Suprapubic skin (tissue), 4 donors: ENCODE data around the gene NTHL1. TPM values are rescaled to one million over a fixed set of nuclear protein-coding genes. Genes with fewer than 3 reads are reported as not detected.
A peak's percentile ranks its signal among the peaks of the same experiment; 100 is the strongest.

Source experiments
- DNase-seq, 2 donors: peaks; one replicate each; pipeline ENCODE4 v3.0.0-alpha.2; 2019; ENCODE audit warnings: low spot score in 2 of 2
- H3K27ac ChIP-seq: fragments of 200-600 bp; sonication (generic); one replicate; pipeline ENCODE4 v1.5.1; 2019
- H3K27me3 ChIP-seq: fragments of 200-600 bp; sonication (generic); one replicate; pipeline ENCODE4 v1.5.1; 2019
- H3K36me3 ChIP-seq: fragments of 200-600 bp; sonication (generic); one replicate; pipeline ENCODE4 v1.5.1; 2019
- H3K4me1 ChIP-seq: fragments of 200-600 bp; sonication (generic); one replicate; pipeline ENCODE4 v1.5.1; 2019
- H3K4me3 ChIP-seq: fragments of 200-600 bp; sonication (generic); one replicate; pipeline ENCODE4 v1.5.1; 2019; ENCODE audit warnings: mild to moderate bottlenecking
- H3K9me3 ChIP-seq: fragments of 200-600 bp; sonication (generic); one replicate; pipeline ENCODE4 v1.5.1; 2019
- EP300 ChIP-seq: sonication (generic); formaldehyde crosslinking; IDR thresholded peaks from one replicate; pipeline ENCODE4 v1.6.1; 2017; ENCODE audit warnings: antibody characterized with exemption
- POLR2A ChIP-seq, 2 donors: fragments of 450-650 bp; IDR thresholded peaks; one replicate each; pipeline ENCODE4 v1.6.1; 2017; ENCODE audit warnings: antibody characterized with exemption in 2 of 2, mild to moderate bottlenecking in 2 of 2, moderate library complexity in 2 of 2
- POLR2AphosphoS5 ChIP-seq, 3 donors: sonication (generic); formaldehyde crosslinking; IDR thresholded peaks; one replicate each; pipeline ENCODE4 v1.6.1; 2017; ENCODE audit warnings: antibody characterized with exemption in 3 of 3
- WGBS: methylation state at CpG from one replicate; pipeline ENCODE4 v1.1.5; 2018; 5-methylcytosine and 5-hydroxymethylcytosine counted together
- total RNA-seq, 4 donors: library from RNA; depleted of rRNA; stranded (reverse); fragments of >200 nt; gene quantifications; one replicate each; pipeline ENCODE4 v1.1.0, GENCODE V29; 2016
- TF ChIP-seq, protein P1 (sequence below), 2 donors: fragments of 200-600 bp in 1 of 2; fragments of 450-650 bp in 1 of 2; sonication (generic) in 1 of 2; IDR thresholded peaks; one replicate each; pipeline ENCODE4 v1.5.1; 2016 to 2019; ENCODE audit warnings: antibody characterized with exemption in 2 of 2, mild to moderate bottlenecking in 1 of 2, moderate library complexity in 1 of 2

NTHL1 gene
- total RNA-seq, 4 donors from 2014 or later = 15.9 to 40.5 (median 20.9) TPM

DNA sequence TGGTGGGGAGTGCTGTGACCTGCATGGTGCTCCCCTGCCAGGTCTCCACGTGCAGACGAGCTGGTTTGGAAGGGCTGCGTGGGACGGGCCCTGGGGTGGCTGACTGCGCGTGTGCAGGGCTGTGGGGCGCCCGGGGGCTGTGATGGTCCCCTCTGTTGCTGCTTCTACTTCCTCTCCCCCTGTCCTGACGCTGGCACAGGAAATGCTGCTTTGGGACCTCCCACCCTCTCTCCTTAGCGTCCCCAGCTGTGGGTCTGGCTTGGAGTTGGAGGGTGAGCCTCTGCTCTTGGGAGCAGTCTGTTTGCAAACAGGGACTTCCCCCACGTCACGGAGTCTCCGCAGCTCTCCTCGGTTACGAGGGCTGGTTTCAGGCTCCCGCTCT, 35.3 kb upstream of the NTHL1 start:
- Histone ChIP-seq H3K36me3 (peaks cover 86% of the 10 kb centered on the region), H3K9me3 (no peaks in the 10 kb centered on the region), H3K4me1 (peaks cover 50% of the 10 kb centered on the region), H3K4me3 (no peak overlapping the region), H3K27ac (peak overlapping the region; percentile 30), H3K27me3 (no peaks in the 10 kb centered on the region)
- TF ChIP-seq EP300 = no peak
- no peak for TF ChIP-seq POLR2AphosphoS5 (IDR thresholded peaks at IDR 0.05)
- no peak for TF ChIP-seq POLR2A (IDR thresholded peaks at IDR 0.05)
- 60% methylated on average over 1 of the region's 16 CpGs for whole genome bisulfite sequencing
- DNase-seq = no peak

DNA sequence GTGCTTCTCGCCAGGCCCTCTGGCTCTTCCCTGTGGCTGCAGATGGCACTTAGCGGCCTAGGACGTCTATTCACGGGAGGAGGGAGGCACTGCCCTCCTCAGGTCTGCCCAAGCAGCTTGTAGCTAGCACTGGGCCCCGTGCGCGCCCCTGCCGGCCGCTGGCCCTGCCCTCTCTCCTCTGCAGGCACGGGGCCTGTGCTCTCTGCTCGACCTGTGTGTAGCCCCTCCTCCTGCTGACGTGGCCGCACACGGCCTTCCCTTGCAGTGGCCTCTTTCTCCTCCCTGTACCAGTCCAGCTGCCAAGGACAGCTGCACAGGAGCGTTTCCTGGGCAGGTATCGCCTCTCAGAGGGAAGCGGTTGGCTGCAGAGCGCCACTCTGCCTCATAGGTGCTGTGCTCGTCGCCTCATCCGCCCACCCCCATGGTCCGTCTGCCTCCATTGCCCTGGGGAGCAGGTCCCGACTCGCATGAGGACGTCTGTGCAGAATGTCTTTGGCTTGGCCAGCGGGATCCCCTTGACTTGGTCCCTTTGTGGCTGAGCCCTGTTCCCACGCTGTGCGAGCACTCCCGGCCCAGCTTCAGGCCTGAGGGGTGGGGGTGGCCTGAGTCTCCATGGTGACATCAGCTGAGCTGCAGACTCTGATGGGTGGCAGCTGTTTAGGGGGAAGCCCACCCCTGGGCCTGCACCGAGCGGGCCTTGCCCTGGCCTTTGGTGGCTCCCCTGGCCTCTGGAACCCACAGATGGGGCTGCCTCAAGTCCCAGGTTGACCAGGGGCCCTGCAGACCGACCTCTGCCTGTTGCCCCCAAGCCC, 34.7 kb upstream of the NTHL1 start:
- H3K4me1 ChIP-seq = peaks cover 44% of the 10 kb centered on the region
- peaks cover 84% of the 10 kb centered on the region for H3K36me3 ChIP-seq
- TF ChIP-seq POLR2AphosphoS5 (IDR thresholded peaks at IDR 0.05) (no peak), EP300 (no peak), POLR2A (IDR thresholded peaks at IDR 0.05) (no peak)
- TF ChIP-seq, protein P1, sequence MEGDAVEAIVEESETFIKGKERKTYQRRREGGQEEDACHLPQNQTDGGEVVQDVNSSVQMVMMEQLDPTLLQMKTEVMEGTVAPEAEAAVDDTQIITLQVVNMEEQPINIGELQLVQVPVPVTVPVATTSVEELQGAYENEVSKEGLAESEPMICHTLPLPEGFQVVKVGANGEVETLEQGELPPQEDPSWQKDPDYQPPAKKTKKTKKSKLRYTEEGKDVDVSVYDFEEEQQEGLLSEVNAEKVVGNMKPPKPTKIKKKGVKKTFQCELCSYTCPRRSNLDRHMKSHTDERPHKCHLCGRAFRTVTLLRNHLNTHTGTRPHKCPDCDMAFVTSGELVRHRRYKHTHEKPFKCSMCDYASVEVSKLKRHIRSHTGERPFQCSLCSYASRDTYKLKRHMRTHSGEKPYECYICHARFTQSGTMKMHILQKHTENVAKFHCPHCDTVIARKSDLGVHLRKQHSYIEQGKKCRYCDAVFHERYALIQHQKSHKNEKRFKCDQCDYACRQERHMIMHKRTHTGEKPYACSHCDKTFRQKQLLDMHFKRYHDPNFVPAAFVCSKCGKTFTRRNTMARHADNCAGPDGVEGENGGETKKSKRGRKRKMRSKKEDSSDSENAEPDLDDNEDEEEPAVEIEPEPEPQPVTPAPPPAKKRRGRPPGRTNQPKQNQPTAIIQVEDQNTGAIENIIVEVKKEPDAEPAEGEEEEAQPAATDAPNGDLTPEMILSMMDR (IDR thresholded peaks at IDR 0.05) = no peak
- H3K27me3 ChIP-seq = no peaks in the 10 kb centered on the region
- WGBS = 77% methylated on average over 21 of the region's 32 CpGs
- H3K4me3 ChIP-seq = no peak overlapping the region
- peak overlapping the region; percentile 30 for H3K27ac ChIP-seq
- no peak for DNase-seq
- H3K9me3 ChIP-seq = no peaks in the 10 kb centered on the region

DNA sequence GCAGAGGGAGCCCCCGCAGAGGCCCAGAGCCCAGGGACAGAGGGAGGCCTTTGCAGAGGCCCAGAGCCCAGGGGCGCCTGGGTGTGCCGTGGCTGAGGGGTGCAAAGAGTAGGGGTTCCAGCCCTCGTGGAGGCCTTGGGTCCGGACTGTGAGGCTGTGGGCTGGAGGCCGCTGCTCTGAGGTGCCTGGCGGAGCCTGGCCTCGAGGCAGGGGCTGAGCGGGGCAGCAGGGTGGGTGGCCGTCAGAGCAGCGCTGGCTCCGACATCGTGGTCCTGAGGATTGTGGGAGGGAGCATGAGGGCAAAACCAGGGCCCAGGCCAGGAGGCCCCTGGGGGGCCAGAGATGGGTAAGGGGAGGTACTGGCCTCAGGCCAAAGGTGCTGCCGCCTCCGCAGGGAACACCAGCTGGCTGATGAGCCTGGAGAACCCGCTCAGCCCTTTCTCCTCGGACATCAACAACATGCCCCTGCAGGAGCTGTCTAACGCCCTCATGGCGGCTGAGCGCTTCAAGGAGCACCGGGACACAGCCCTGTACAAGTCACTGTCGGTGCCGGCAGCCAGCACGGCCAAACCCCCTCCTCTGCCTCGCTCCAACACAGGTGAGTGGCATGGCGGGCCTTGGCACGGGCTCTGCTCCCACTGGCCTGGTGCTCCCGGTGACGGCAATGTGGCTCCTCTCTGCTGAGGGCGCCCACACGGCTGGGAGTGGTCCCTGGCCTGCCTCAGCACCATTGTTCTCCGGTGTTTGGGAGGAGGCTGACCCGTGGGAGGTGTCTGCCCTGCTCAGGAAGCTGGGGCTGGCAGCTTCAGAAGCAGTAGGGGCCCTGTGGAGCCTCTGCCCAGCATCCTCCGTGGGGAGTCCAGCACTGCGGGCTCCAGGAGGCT, 33.8 kb upstream of the NTHL1 start:
- Histone ChIP-seq H3K4me1 (peaks cover 37% of the 10 kb centered on the region), H3K36me3 (peaks cover 88% of the 10 kb centered on the region), H3K27ac (peak overlapping the region; percentile 30), H3K4me3 (no peak overlapping the region), H3K27me3 (no peaks in the 10 kb centered on the region), H3K9me3 (no peaks in the 10 kb centered on the region)
- no peak for DNase-seq
- WGBS = 92% methylated on average over 13 of the region's 35 CpGs
- TF ChIP-seq, protein P1 (IDR thresholded peaks at IDR 0.05) = no peak
- no peak for TF ChIP-seq EP300
- no peak for TF ChIP-seq POLR2AphosphoS5 (IDR thresholded peaks at IDR 0.05)
- no peak for TF ChIP-seq POLR2A (IDR thresholded peaks at IDR 0.05)

DNA sequence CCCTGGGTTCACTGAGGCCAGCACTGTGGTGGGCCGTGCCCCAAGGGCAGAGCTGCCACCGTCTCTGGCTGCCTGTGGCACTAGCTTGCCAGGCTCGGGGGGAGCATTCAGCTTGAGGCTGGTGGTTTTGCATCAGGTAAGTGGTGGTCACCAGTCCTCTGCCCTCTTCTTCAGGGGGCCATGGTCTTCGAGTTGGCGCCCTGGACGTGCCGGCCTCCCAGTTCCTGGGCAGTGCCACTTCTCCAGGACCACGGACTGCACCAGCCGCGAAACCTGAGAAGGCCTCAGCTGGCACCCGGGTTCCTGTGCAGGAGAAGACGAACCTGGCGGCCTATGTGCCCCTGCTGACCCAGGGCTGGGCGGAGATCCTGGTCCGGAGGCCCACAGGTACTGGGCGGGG, 32.4 kb upstream of the NTHL1 start:
- WGBS = no CpG with 5 or more reads among the region's 16 CpGs
- Histone ChIP-seq H3K4me3 (no peak overlapping the region), H3K4me1 (peaks cover 24% of the 10 kb centered on the region), H3K27me3 (no peaks in the 10 kb centered on the region), H3K9me3 (no peaks in the 10 kb centered on the region), H3K27ac (no peak overlapping the region), H3K36me3 (peaks cover 86% of the 10 kb centered on the region)
- DNase-seq = no peak
- TF ChIP-seq POLR2AphosphoS5 (IDR thresholded peaks at IDR 0.05) (no peak), EP300 (no peak), POLR2A (IDR thresholded peaks at IDR 0.05) (no peak)
- TF ChIP-seq, protein P1 (IDR thresholded peaks at IDR 0.05) = no peak

DNA sequence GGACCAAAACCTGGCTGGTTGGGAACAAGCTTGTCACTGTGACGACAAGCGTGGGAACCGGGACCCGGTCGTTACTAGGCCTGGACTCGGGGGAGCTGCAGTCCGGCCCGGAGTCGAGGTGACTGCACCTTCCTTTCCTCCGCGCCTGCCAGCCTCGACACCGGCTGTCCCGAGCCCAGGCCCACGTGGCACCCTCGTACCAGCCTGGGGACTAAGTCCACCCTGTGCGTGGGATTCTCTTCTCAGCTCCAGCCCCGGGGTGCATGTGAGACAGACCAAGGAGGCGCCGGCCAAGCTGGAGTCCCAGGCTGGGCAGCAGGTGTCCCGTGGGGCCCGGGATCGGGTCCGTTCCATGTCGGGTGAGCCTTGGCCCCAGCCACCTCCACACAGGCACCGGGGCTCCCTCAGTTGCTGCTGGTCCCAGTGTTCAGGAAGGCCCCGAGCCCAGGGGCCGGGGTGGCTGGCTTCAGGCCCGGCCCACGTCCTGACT, 31.7 kb upstream of the NTHL1 start:
- Histone ChIP-seq H3K36me3 (peaks cover 86% of the 10 kb centered on the region), H3K27ac (no peak overlapping the region), H3K4me3 (no peak overlapping the region), H3K27me3 (no peaks in the 10 kb centered on the region), H3K4me1 (peaks cover 24% of the 10 kb centered on the region), H3K9me3 (no peaks in the 10 kb centered on the region)
- no peak for DNase-seq
- TF ChIP-seq, protein P1 (IDR thresholded peaks at IDR 0.05) = no peak
- TF ChIP-seq POLR2A (IDR thresholded peaks at IDR 0.05) = no peak
- no peak for TF ChIP-seq POLR2AphosphoS5 (IDR thresholded peaks at IDR 0.05)
- TF ChIP-seq EP300 = no peak
- WGBS = 89% methylated on average over 16 of the region's 30 CpGs
